HepG2 (cell line): ENCODE measurements around the gene VAC14. TPM values are rescaled to one million over a fixed set of nuclear protein-coding genes. Genes with fewer than 3 reads are reported as not detected.

ENCODE experiments used
- ATAD3A ChIP-seq: sonication (generic); formaldehyde crosslinking; IDR thresholded peaks from 2 replicates; pipeline ENCODE4 v1.4.0; 2020; ENCODE audit warnings: missing genetic modification reagents
- BRF2 ChIP-seq: sonication (generic); formaldehyde crosslinking; IDR thresholded peaks from 2 replicates; pipeline ENCODE4 v1.8.1; 2022; ENCODE audit warnings: mild to moderate bottlenecking, missing genetic modification reagents
- CC2D1A ChIP-seq: sonication (generic); formaldehyde crosslinking; IDR thresholded peaks from 2 replicates; pipeline ENCODE4 v1.8.1; 2023; ENCODE audit warnings: mild to moderate bottlenecking, missing genetic modification reagents
- ESRRA ChIP-seq: sonication (generic); formaldehyde crosslinking; IDR thresholded peaks from 2 replicates; pipeline ENCODE4 v1.5.1; 2020; ENCODE audit warnings: mild to moderate bottlenecking, low read depth, missing genetic modification reagents
- HNRNPL ChIP-seq: fragments of 200-400 bp; formaldehyde crosslinking; IDR thresholded peaks from 2 replicates; pipeline ENCODE4 v1.6.1; 2017; ENCODE audit warnings: mild to moderate bottlenecking, low read depth, low read length
- ISX ChIP-seq: sonication (generic); formaldehyde crosslinking; conservative IDR thresholded peaks from 2 replicates; pipeline ENCODE4 v1.5.0; 2020; ENCODE audit warnings: missing genetic modification reagents
- NFYC ChIP-seq: IDR thresholded peaks from 2 replicates; pipeline ENCODE4 v1.6.1; 2016; ENCODE audit warnings: missing genetic modification reagents, missing compliant biosample characterization
- ONECUT2 ChIP-seq: sonication (generic); formaldehyde crosslinking; IDR thresholded peaks from 2 replicates; pipeline ENCODE4 v1.4.0; 2020; ENCODE audit warnings: missing genetic modification reagents
- PAX8 ChIP-seq: sonication (generic); formaldehyde crosslinking; IDR thresholded peaks from 2 replicates; pipeline ENCODE4 v1.8.0; 2022; ENCODE audit warnings: mild to moderate bottlenecking, missing genetic modification reagents, borderline replicate concordance
- PCBP2 ChIP-seq: fragments of 200-400 bp; formaldehyde crosslinking; optimal IDR thresholded peaks from 2 replicates; pipeline ENCODE3; 2018; ENCODE audit warnings: low read length, low read depth; ENCODE audit not compliant: poor library complexity, severe bottlenecking
- POLR2AphosphoS2 ChIP-seq: IDR thresholded peaks from 2 replicates; pipeline ENCODE4 v1.6.1; 2011; ENCODE audit warnings: low read depth, low read length, improper control_type of control experiment
- SATB2 ChIP-seq: sonication (generic); formaldehyde crosslinking; IDR thresholded peaks from 2 replicates; pipeline ENCODE4 v1.5.0; 2020; ENCODE audit warnings: missing genetic modification reagents
- SKIL ChIP-seq: sonication (generic); formaldehyde crosslinking; IDR thresholded peaks from 2 replicates; pipeline ENCODE4 v1.8.0; 2022; ENCODE audit warnings: missing genetic modification reagents, mild to moderate bottlenecking, moderate library complexity, borderline replicate concordance
- SMC3 ChIP-seq: IDR thresholded peaks from 2 replicates; pipeline ENCODE4 v1.6.1; 2011; ENCODE audit warnings: low read length, improper control_type of control experiment
- SUZ12 ChIP-seq: fragments of 150-350 bp; IDR thresholded peaks from 2 replicates; pipeline ENCODE4 v1.6.1; 2014; ENCODE audit warnings: low read depth, low read length
- ZBTB1 ChIP-seq: sonication (generic); formaldehyde crosslinking; IDR thresholded peaks from 2 replicates; pipeline ENCODE4 v1.4.0; 2020; ENCODE audit warnings: missing genetic modification reagents, borderline replicate concordance
- ZBTB42 ChIP-seq: sonication (generic); formaldehyde crosslinking; IDR thresholded peaks from 2 replicates; pipeline ENCODE4 v1.5.0; 2020; ENCODE audit warnings: mild to moderate bottlenecking, missing genetic modification reagents
- ZNF496 ChIP-seq: sonication (generic); formaldehyde crosslinking; IDR thresholded peaks from 2 replicates; pipeline ENCODE4 v1.8.1; 2023; ENCODE audit warnings: mild to moderate bottlenecking, moderate library complexity, missing genetic modification reagents; ENCODE audit not compliant: insufficient replicate concordance
- ZNF501 ChIP-seq: sonication (generic); formaldehyde crosslinking; IDR thresholded peaks from 2 replicates; pipeline ENCODE4 v1.5.1; 2020; ENCODE audit warnings: mild to moderate bottlenecking, moderate library complexity, missing genetic modification reagents
- ZNF619 ChIP-seq: sonication (generic); formaldehyde crosslinking; IDR thresholded peaks from 2 replicates; pipeline ENCODE4 v1.4.0; 2020; ENCODE audit warnings: mild to moderate bottlenecking, missing genetic modification reagents
- ZNF639 ChIP-seq: conservative IDR thresholded peaks from 2 replicates; pipeline ENCODE4 v1.6.1; 2018; ENCODE audit warnings: missing genetic modification reagents
- ZNF747 ChIP-seq: sonication (generic); formaldehyde crosslinking; IDR thresholded peaks from 2 replicates; pipeline ENCODE4 v1.8.1; 2023; ENCODE audit warnings: missing genetic modification reagents, mild to moderate bottlenecking, borderline replicate concordance
- ZNF773 ChIP-seq: sonication (generic); formaldehyde crosslinking; IDR thresholded peaks from 2 replicates; pipeline ENCODE4 v1.4.0; 2020; ENCODE audit warnings: missing genetic modification reagents, borderline replicate concordance
- ZSCAN12 ChIP-seq: sonication (generic); formaldehyde crosslinking; IDR thresholded peaks from 2 replicates; pipeline ENCODE4 v1.9.0; 2021; ENCODE audit warnings: mild to moderate bottlenecking, missing genetic modification reagents
- polyA plus RNA-seq, 8 experiments: library from polyadenylated mRNA; depleted of rRNA in 3 of 8; stranded (reverse) in 7 of 8; unstranded in 1 of 8; fragments of >200 nt; fragmentation: Illumina TruSeq in 4 of 8; extraction: Trizol in 4 of 8; gene quantifications; 2 replicates each; pipeline versions ENCODE4 v1.2.1 to v1.2.3, GENCODE V29; 2011 to 2016; ENCODE audit warnings: low read depth in 4 of 8, missing spikeins in 1 of 8, mixed read lengths in 1 of 8; ENCODE audit not compliant: insufficient read depth in 1 of 8
- total RNA-seq, 5 experiments: library from RNA; depleted of rRNA; stranded (reverse); fragments of >200 nt; fragmentation: Illumina TruSeq; extraction: Trizol; gene quantifications; 2 replicates each; pipeline ENCODE4 v1.2.3, GENCODE V29; 2016; ENCODE audit warnings: low read depth in 1 of 5

The VAC14 gene
- total and polyA plus RNA-seq, 2 of the 13 experiments (the other 11 are each of a cell fraction or from before 2014, with no cell fraction given): 23.5 to 24.6 TPM

- no peak for TF ChIP-seq CC2D1A (CRISPR knock-in tag)
- no peak for TF ChIP-seq ZBTB42
- peak; percentile 65; the same call in 1 of the 2 replicates for TF ChIP-seq PAX8 (CRISPR knock-in tag)
- no peak for TF ChIP-seq ONECUT2 (CRISPR knock-in tag)
- TF ChIP-seq SATB2 (CRISPR knock-in tag): no peak
- TF ChIP-seq PCBP2: no peak
- no peak; the same call in 1 of the 2 replicates for TF ChIP-seq BRF2 (CRISPR knock-in tag)
- no peak for TF ChIP-seq ZSCAN12 (CRISPR knock-in tag)
- TF ChIP-seq SMC3: no peak
- no peak for TF ChIP-seq ZNF747
- no peak for TF ChIP-seq ATAD3A (CRISPR knock-in tag)
- TF ChIP-seq ZNF496 (CRISPR knock-in tag): no peak
- TF ChIP-seq ZNF501: no peak
- TF ChIP-seq ZBTB1 (CRISPR knock-in tag): no peak
- no peak for TF ChIP-seq SUZ12
- TF ChIP-seq ZNF773 (CRISPR knock-in tag): no peak
- TF ChIP-seq ZNF619 (CRISPR knock-in tag): no peak
- no peak for TF ChIP-seq NFYC
- no peak for TF ChIP-seq ZNF639
- no peak for TF ChIP-seq SKIL
- TF ChIP-seq HNRNPL: 0 out of 2 replicates have a peak, but pooled peaks have one; percentile 13
- no peak for TF ChIP-seq ESRRA
- no peak for TF ChIP-seq ISX (CRISPR knock-in tag)
- no peak for TF ChIP-seq POLR2AphosphoS2
Observed at GRCh38 chr16:70680495-70681381, 120.2 kb downstream of the VAC14 start (continued).
